ENCODE measurements around the gene RNF115.
"Not testable (repeated sequence)": the region's sequence is repeated elsewhere in the genome, so short reads cannot be mapped to it uniquely, and the experiment has no call there.

DNA sequence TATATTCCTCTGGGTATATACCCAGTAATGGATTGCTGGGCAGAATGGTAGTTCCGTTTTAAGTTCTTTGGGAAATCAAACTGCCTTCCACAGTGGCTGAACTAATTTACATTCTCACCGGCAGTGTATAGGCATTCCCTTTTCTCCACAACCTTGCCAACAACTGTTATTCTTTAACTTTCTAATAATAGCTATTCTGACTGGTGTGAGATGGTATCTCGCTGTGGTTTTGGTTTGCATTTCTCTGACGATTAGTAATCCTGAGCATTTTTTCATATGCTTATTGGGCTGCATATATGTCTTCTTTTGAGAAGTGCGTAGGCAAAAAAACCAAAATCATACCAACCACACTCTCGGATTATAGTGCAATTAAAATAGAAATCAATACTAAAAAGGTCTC lies 5.8 kb downstream of the RNF115 start:
- TF ChIP-seq, protein P1, sequence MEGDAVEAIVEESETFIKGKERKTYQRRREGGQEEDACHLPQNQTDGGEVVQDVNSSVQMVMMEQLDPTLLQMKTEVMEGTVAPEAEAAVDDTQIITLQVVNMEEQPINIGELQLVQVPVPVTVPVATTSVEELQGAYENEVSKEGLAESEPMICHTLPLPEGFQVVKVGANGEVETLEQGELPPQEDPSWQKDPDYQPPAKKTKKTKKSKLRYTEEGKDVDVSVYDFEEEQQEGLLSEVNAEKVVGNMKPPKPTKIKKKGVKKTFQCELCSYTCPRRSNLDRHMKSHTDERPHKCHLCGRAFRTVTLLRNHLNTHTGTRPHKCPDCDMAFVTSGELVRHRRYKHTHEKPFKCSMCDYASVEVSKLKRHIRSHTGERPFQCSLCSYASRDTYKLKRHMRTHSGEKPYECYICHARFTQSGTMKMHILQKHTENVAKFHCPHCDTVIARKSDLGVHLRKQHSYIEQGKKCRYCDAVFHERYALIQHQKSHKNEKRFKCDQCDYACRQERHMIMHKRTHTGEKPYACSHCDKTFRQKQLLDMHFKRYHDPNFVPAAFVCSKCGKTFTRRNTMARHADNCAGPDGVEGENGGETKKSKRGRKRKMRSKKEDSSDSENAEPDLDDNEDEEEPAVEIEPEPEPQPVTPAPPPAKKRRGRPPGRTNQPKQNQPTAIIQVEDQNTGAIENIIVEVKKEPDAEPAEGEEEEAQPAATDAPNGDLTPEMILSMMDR (IDR thresholded peaks at IDR 0.05): not testable (repeated sequence)
- TF ChIP-seq POLR2A (IDR thresholded peaks at IDR 0.05): not testable (repeated sequence)

Data from right lobe of liver (tissue), 4 donors.